Stimulated activated CD4-positive, alpha-beta T cell treated with anti-CD3 and anti-CD28 coated beads, Interleukin-4, amount 100 ng/mL, for 4 hours (primary cell): ENCODE results near the gene RAB6A.
"Not testable (repeated sequence)": the region's sequence is repeated elsewhere in the genome, so short reads cannot be mapped to it uniquely, and the experiment has no call there.

Experiments used
- DNase-seq, 2 experiments: peaks; one replicate each; pipeline ENCODE4 v3.0.0-alpha.2; 2020

RAB6A gene

GRCh38 chr11:73760679-73761402 is at the start of gene RAB6A:
Gene RAB6A (minus strand): TSS chr11:73761074. CDS start chr11:73760635, 439 bp downstream.
- DNase-seq, result peak; percentile 98 to 100

DNA sequence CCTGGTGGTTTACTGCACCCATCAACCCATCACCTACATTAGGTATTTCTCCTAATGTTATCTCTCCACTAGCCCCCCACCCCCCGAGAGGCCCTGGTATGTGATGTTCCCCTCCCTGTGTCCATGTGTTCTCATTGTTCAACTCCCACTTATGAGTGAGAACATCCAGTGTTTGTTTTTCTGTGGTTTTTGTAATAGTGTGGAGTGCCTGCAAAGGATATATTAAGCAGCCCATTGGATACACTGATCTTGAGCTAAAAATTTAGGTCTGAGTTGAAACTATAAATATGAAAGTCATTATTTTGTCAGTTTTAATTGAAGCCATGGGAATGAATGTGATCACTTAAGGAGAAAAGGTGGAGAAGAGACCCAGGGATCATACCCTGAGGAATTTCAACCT is 49.8 kb upstream of the RAB6A start:
- no peak for DNase-seq

- no peak for DNase-seq
Measured at GRCh38 chr11:73808052-73808451, 47.2 kb upstream of the RAB6A start.

- no peak for DNase-seq
Measured at GRCh38 chr11:73804712-73805111, 43.8 kb upstream of the RAB6A start.

- DNase-seq, result no peak
Measured at GRCh38 chr11:73801136-73801535, 40.3 kb upstream of the RAB6A start.

- DNase-seq, result no peak
Measured at GRCh38 chr11:73800276-73800806, 39.5 kb upstream of the RAB6A start.

DNA sequence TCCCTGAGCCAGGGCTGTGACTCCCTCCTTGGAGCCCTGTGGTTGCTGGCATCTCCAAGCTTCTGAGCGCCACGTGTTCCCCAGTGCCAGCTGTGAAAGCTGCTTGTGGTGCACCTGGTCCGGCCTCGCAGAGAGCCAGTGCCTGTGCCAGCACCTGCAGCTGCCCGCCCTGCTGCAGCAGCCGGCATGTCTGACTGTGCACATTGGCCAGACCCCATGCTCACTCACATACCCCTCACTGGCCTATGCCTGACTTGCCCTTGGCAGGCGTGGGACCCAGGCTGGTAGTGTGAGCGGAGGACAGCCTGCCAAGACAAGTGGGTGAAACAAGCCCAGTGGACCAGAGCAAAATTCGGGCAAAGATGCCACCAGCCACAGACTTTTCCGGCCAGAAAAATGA is 36.6 kb upstream of the RAB6A start:
- DNase-seq, result no peak

- DNase-seq, result no peak
Measured at GRCh38 chr11:73795925-73796632, 35.2 kb upstream of the RAB6A start.

DNA sequence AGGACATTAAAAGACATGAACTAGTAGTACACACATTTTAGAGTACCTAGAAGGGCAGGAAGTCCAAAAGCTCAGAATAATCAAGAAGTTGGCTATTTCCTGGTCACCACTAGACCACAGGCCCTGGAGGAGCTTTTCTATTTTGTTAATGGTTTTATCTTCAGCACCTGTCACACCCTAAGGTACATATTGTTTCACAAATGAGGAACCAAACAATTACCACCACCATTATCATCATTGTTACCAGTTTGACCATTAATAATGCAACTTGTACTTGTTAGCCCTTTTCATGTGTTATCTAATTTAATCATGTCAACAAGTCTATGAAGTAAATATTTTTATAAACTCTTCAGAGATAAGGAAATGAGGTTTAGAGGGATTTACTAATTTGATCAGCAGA is 31.7 kb upstream of the RAB6A start:
- DNase-seq, result no peak

DNA sequence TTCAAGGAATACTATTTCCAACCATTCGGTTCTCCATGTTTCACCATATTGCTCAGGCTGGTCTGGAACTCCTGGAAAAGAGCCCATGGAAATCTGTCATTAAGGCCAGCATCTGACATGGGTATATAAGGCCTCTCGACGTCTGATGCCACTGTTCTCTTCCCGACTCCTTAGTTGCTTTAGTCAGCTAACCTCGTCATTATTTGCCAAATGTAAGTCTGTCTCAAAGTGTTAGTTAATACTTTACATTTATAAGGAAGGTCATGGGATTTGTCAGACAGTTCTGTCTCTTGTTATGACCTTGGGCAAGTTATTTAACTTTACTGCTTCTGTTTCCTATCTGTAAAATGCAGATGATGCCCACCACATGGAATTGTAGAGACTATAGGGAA is 28.4 kb upstream of the RAB6A start:
- no peak for DNase-seq

DNA sequence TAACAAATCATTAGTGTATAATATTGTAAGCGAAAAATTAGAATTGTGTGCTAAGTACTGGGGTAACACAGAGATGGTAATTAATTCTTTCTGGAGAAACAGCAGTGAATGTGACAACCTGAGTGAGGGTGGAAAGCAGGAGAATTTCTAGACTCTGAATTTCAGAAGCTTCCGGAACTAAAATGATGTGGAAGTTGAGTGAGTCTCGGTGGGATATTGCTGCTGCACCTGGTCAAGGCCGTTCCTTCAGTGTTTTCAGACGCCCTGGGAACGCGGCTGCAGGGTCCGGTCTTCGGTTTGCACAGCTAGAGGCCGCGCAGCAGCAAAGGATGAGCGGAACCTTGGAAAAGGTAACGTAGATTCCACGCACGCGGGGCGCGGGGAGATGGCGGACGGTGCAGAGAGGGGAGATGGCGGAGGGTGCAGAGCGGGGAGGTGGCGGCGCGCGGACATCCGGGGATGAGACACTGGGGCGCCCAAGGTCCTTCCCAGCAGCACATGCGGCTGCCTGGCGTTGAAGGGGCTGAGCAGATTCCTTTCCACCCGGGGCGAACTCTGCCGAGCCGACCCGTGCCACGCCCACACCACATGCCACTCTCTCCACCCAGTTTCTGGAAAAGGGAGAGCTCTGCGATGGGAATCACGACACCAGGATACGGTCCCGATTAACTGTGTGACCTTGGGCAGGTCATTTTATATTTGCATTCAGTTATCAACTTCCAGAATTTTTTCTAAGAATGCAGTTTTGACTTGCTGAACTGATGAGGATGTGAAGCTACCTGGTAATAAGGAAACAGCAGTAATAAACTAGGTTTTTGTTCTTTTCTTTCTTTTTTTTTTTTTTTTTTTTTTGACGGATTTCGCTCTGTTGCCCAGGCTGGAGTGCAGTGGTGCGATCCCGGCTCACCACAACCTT is 27.0 kb upstream of the RAB6A start, which contains the start of gene MRPL48:
MRPL48 (plus strand) TSS at position 232 of the 916 bp plus-strand sequence; CDS start at position 330, 98 bp downstream.
- peak; percentile 83 to 86 for DNase-seq

DNA sequence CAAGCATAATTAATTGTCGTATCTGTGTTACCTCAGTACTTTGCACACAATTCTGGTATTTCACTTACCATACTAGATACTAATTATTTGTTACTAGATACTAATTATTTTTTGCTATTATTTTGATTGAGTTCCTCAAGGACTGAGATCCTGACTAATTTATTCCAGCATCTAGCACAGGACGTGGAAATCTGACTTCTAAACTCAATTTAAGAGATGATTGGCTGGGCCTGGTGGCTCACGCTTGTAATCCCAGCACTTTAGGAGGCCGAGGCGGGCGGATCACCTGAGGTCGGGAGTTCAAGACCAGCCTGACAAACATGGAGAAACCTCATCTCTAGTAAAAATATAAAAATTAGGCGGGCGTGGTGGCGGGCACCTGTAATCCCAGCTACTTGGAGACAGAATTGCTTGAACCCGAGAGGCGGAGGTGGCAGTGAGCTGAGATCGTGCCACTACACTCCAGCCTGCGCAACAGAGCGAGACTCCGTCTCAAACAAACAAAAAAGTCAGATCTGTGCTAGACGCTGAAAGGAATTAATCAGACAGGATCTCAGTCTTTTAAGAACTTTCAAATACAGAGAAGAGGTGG is 26.3 kb upstream of the RAB6A start:
- no peak for DNase-seq

- DNase-seq, result not testable (repeated sequence)
Measured at GRCh38 chr11:73785467-73785866, 24.6 kb upstream of the RAB6A start.

DNA sequence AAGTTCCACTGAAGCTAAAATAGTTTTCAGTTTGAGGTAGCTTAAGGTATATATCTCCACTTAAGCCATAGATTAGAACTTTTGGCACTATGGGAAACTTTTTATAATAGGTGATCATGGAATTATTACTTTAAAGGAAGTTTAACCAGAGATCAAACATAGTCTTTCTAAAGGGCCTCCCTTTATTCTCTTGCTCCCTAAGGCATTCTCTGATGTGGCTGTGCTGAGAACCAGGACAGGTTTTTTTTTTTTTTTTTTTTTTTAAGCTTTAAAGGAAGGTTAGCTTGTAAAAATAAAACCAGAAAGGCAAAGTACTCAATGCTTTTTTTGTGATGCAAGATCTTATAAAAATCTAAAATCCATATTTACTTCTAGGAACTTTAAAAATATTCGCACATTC is 23.9 kb upstream of the RAB6A start:
- no peak for DNase-seq

DNA sequence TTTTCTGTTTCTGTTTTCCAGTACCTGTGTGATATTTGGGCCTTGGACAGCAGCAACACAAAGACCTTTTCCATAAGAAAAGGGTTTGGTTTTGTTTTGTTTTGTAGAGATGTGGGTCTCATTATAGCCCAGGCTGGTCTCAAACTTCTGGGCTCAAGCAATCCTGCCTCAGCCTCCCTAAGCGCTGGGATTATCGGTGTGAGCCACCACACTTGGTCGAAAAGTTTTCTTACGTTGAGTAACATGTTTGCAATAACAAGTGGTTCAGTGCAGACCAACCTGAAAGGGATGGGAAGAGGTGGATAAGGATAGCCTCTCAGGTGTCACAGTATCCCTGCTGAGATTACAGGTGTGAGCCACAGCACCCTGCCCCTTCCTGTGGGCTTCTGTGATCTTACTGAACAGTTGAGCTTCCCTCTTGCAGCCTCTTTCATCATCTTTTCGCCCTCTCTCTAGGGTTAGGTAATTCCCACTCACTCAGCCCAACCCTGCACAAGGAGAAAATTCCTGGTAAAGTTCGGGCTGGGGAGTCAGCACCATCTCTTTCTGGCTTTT is 23.3 kb upstream of the RAB6A start:
- DNase-seq, result no peak

GRCh38 chr11:73783483-73784020 is 22.7 kb upstream of the RAB6A start:
- no peak for DNase-seq

GRCh38 chr11:73781303-73781702 is 20.4 kb upstream of the RAB6A start:
- DNase-seq, result no peak

GRCh38 chr11:73779084-73779902 is 18.4 kb upstream of the RAB6A start:
- peak; percentile 97 for DNase-seq

GRCh38 chr11:73770811-73771210 is 9.9 kb upstream of the RAB6A start:
- not testable (repeated sequence) for DNase-seq

DNA sequence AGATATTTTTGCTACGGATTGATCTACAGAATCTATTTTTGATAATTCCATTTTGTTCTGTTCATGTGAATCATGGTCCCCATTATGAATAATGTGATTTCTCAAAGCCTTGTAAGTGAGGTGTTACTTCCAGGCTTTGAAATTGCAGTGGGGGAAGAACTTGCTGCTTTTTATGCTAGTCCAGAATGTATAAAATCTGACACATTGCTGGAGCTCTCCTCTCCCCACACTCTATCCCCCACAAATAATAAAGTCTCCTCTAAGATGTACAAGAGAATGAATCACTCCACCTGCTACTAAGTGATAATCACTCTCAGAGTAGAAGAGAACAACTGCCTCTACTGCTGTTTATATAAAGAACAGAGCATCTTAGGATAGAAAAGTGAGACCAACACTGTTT is 5.9 kb upstream of the RAB6A start:
- DNase-seq, result no peak

GRCh38 chr11:73762732-73763131 is 1.9 kb upstream of the RAB6A start:
- DNase-seq, result no peak
